NB4 (cell line): Measurements from ENCODE around the gene PLD2.
"Not testable (repeated sequence)": the region's sequence is repeated elsewhere in the genome, so short reads cannot be mapped to it uniquely, and the experiment has no call there.

ENCODE experiments used
- POLR2A ChIP-seq: IDR thresholded peaks from 2 replicates; pipeline ENCODE4 v1.6.1; 2011; ENCODE audit warnings: mild to moderate bottlenecking; ENCODE audit not compliant: insufficient read length; ENCODE audit errors: extremely low read depth
- TF ChIP-seq, protein P1 (sequence below): IDR thresholded peaks from one replicate; pipeline ENCODE4 v1.5.1; 2012; ENCODE audit warnings: low read depth, low read length

DNA sequence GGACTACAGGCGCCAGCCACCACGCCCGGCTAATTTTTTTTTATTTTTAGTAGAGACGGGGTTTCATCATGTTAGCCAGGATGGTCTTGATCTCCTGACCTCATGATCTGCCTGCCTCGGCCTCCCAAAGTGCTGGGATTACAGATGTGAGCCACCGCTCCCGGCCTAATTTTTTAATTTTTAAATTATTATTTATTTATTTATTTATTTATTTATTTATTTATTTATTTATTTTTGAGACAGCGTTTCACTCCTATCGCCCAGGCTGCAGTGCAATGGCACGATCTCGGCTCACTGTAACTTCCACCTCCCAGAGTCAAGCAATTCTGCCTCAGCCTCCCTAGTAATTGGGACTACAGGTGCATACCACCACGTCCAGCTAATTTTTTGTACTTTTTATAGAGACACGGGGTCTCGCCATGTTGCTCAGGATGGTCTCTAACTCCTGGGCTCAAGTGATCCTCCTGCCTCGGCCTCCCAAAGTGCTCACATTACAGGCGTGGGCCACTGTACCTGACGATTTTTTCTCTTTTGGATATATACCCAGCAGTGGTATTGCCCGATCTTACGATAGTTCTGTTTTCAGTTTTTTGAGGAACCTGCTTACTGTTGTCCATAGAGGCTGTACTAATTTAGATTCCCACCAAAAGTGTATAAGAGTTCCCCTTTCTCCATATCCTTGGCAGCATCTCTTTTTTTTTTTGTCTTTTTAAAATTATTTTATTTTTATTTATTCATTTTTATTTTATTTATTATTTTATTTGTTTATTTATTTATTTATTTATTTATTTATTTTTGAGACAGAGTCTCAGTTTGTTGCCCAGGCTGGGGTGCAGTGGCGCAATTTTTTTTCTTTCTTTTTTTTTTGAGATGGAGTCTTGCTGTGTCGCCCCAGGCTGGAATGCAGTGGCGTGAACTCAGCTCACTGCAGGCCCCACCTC is 62.4 kb downstream of the PLD2 start:
- not testable (repeated sequence) for TF ChIP-seq POLR2A
- TF ChIP-seq, protein P1, sequence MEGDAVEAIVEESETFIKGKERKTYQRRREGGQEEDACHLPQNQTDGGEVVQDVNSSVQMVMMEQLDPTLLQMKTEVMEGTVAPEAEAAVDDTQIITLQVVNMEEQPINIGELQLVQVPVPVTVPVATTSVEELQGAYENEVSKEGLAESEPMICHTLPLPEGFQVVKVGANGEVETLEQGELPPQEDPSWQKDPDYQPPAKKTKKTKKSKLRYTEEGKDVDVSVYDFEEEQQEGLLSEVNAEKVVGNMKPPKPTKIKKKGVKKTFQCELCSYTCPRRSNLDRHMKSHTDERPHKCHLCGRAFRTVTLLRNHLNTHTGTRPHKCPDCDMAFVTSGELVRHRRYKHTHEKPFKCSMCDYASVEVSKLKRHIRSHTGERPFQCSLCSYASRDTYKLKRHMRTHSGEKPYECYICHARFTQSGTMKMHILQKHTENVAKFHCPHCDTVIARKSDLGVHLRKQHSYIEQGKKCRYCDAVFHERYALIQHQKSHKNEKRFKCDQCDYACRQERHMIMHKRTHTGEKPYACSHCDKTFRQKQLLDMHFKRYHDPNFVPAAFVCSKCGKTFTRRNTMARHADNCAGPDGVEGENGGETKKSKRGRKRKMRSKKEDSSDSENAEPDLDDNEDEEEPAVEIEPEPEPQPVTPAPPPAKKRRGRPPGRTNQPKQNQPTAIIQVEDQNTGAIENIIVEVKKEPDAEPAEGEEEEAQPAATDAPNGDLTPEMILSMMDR = not testable (repeated sequence)
